ENCODE data around the gene NEURL1. TPM values are rescaled to one million over a fixed set of nuclear protein-coding genes. Genes with fewer than 3 reads are reported as not detected.

NEURL1 gene
- total and polyA plus RNA-seq, 12 donors: 0.18 to 12.5 (median 2.3) TPM; not detected in 3

- Histone ChIP-seq H3K27me3 (no peaks in the 10 kb centered on the region), H3K4me3 (no peak overlapping the region), H3K9me3 (replicated peaks in 1 of 3) (no peaks in the 10 kb centered on the region), H3K4me1 (replicated peaks in 1 of 2) (peaks cover 27 to 65% of the 10 kb centered on the region in 2 donors), H3K36me3 (replicated peaks in 1 of 2) (no peaks in the 10 kb centered on the region), H3K27ac (peak overlapping the region in 2 of 5 donors; percentile 60 to 63)
- 55 to 73% (median 59%) methylated on average over 10 to 11 of the region's 11 CpGs for WGBS, 4 donors
- intact Hi-C loops (cut with DNase I): no loop called here
- no peak for TF ChIP-seq CTCF (IDR thresholded peaks at IDR 0.05)
- TF ChIP-seq POLR2A (IDR thresholded peaks at IDR 0.05): no peak
- DNase-seq: peak in 1 of 7 donors; percentile 37
Observed at GRCh38 chr10:103640436-103641181, 147.1 kb downstream of the NEURL1 start.

- 85 to 93% (median 89%) methylated on average over 2 to 4 of the region's 4 CpGs for WGBS, 4 donors
- intact Hi-C loops (cut with DNase I): no loop called here
- Histone ChIP-seq H3K4me3 (no peak overlapping the region), H3K27ac (peak overlapping the region in 1 of 5 donors; percentile 63), H3K4me1 (replicated peaks in 1 of 2) (peaks cover 30 to 64% of the 10 kb centered on the region in 2 donors), H3K9me3 (replicated peaks in 1 of 3) (no peaks in the 10 kb centered on the region), H3K36me3 (replicated peaks in 1 of 2) (no peaks in the 10 kb centered on the region), H3K27me3 (no peaks in the 10 kb centered on the region)
- no peak for DNase-seq
- no peak for TF ChIP-seq POLR2A (IDR thresholded peaks at IDR 0.05)
- TF ChIP-seq CTCF (IDR thresholded peaks at IDR 0.05): no peak
Observed at GRCh38 chr10:103641326-103641725, 147.8 kb downstream of the NEURL1 start.

Other genes starting within 250 kb of the NEURL1 start
- under 1 TPM in 1 of 9 donors, not detected in 8; 0.11 TPM for gene RPEL1, start 247.8 kb upstream of the NEURL1 start, total RNA-seq
- gene RPEL1, start 247.8 kb upstream of the NEURL1 start, polyA plus RNA-seq: under 1 TPM in 1 of 3 donors, not detected in 2; 0.09 TPM
- 10 to 100 TPM in 2 of 9 donors, 1 to 10 TPM in 2, under 1 TPM in 4, not detected in 1; 0.18 to 11.1 (median 3.9) TPM for gene INA, start 216.6 kb upstream of the NEURL1 start, total RNA-seq
- gene INA, start 216.6 kb upstream of the NEURL1 start, polyA plus RNA-seq: 10 to 100 TPM in 2 of 3 donors, 1 to 10 TPM in 1; 4.7 to 18.3 (median 14.8) TPM
- 10 to 100 TPM in 2 of 9 donors, 1 to 10 TPM in 7; 3.1 to 12.3 (median 7.4) TPM for gene PCGF6, start 142.6 kb upstream of the NEURL1 start, total RNA-seq
- gene PCGF6, start 142.6 kb upstream of the NEURL1 start, polyA plus RNA-seq: 1 to 10 TPM; 6.4 to 7.8 (median 7.1) TPM
- gene TAF5, start 125.7 kb upstream of the NEURL1 start, total RNA-seq: 1 to 10 TPM; 1.6 to 6.4 (median 4.0) TPM
- gene TAF5, start 125.7 kb upstream of the NEURL1 start, polyA plus RNA-seq: 1 to 10 TPM; 1.5 to 3.7 (median 2.5) TPM
- gene ATP5MK, start 97.2 kb upstream of the NEURL1 start, total RNA-seq: 100 to 1,000 TPM; 173 to 917 (median 329) TPM
- gene ATP5MK, start 97.2 kb upstream of the NEURL1 start, polyA plus RNA-seq: 1,000 to 10,000 TPM in 1 of 3 donors, 100 to 1,000 TPM in 2; 754 to 1,315 (median 756) TPM
- 10 to 100 TPM; 13.6 to 30.9 (median 21.1) TPM for gene PDCD11, start 97.1 kb upstream of the NEURL1 start, total RNA-seq
- gene PDCD11, start 97.1 kb upstream of the NEURL1 start, polyA plus RNA-seq: 10 to 100 TPM; 20.4 to 39.7 (median 21.4) TPM
- 10 to 100 TPM in 8 of 9 donors, 1 to 10 TPM in 1; 3.8 to 56.8 (median 39.8) TPM for gene CALHM2, start 41.3 kb upstream of the NEURL1 start, total RNA-seq
- gene CALHM2, start 41.3 kb upstream of the NEURL1 start, polyA plus RNA-seq: 10 to 100 TPM in 2 of 3 donors, 1 to 10 TPM in 1; 9.6 to 33.1 (median 25.3) TPM
- gene CALHM1, start 34.8 kb upstream of the NEURL1 start, total RNA-seq: not detected
- gene CALHM1, start 34.8 kb upstream of the NEURL1 start, polyA plus RNA-seq: not detected
- not detected for gene CALHM3, start 14.5 kb upstream of the NEURL1 start, total RNA-seq
- under 1 TPM in 1 of 3 donors, not detected in 2; 0.03 TPM for gene CALHM3, start 14.5 kb upstream of the NEURL1 start, polyA plus RNA-seq